Tibial artery (tissue), 4 donors: ENCODE data around the gene RPRD1B.

ENCODE experiments used
- DNase-seq, 2 donors: peaks; one replicate each; pipeline ENCODE4 v3.0.0-alpha.2; 2019
- H3K27ac ChIP-seq, 2 donors: fragments of 200-600 bp; sonication (generic) in 1 of 2; 1 replicate in 1 of 2; 2 replicates in 1 of 2; pipeline ENCODE4 v1.5.1; 2018 to 2019; ENCODE audit warnings: mild to moderate bottlenecking in 1 of 2
- H3K27me3 ChIP-seq, 2 donors: fragments of 200-600 bp; sonication (generic) in 1 of 2; one replicate each; pipeline versions ENCODE4 v1.5.1 to v1.6.0; 2016 to 2019
- H3K36me3 ChIP-seq, 3 donors: fragments of 200-600 bp; sonication (generic) in 2 of 3; one replicate each; pipeline ENCODE4 v1.5.1; 2016 to 2019; ENCODE audit warnings: mild to moderate bottlenecking in 2 of 3
- H3K4me1 ChIP-seq, 4 donors: fragments of 200-600 bp; sonication (generic) in 2 of 4; 1 replicate in 3 of 4; 2 replicates in 1 of 4; pipeline ENCODE4 v1.5.1; 2016 to 2019
- H3K4me3 ChIP-seq, 2 donors: fragments of 200-600 bp; sonication (generic) in 1 of 2; 1 replicate in 1 of 2; 2 replicates in 1 of 2; pipeline ENCODE4 v1.5.1; 2018 to 2019; ENCODE audit warnings: mild to moderate bottlenecking in 2 of 2
- H3K9me3 ChIP-seq, 3 donors: fragments of 200-600 bp; sonication (generic) in 1 of 3; one replicate each; pipeline ENCODE4 v1.5.1; 2016 to 2019
- intact Hi-C: fragments of 100-400 bp; cut with DNase I; formaldehyde crosslinking; loops from one replicate; pipeline ENCODE4 v1.15.0; 2023; ENCODE audit warnings: low total_unique reads
- TF ChIP-seq, protein P1 (sequence below), 2 experiments: fragments of 200-600 bp in 1 of 2; fragments of 450-650 bp in 1 of 2; IDR thresholded peaks; one replicate each; pipeline ENCODE4 v1.5.1; 2017 to 2019; ENCODE audit warnings: antibody characterized with exemption in 2 of 2, mild to moderate bottlenecking in 1 of 2, moderate library complexity in 1 of 2

RPRD1B gene

DNA sequence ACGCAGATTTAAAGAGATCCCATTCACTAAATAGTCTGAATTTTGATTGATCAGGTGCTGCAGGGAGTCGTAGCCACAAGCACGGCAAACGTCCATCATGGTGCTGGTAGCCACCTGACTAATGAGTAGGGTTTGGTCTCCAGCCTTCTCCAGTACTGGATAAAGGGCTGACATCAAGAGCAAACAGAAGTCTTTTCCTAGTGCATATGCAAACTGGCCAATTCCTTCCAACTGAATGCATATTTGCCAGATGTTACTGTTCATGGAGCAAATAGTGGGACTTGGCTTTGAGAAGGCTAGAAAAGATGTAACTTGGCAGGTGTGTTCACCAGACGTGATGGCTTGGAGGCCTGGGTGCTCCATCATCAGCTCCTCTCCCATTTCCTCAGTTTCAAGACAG lies 21.9 kb upstream of the RPRD1B start:
- DNase-seq = no peak
- intact Hi-C loops = no loop called here
- Histone ChIP-seq H3K27ac (no peak overlapping the region), H3K4me3 (no peak overlapping the region), H3K27me3 (no peaks in the 10 kb centered on the region), H3K36me3 (peaks cover 21 to 54% (median 34%) of the 10 kb centered on the region in 3 donors), H3K9me3 (no peaks in the 10 kb centered on the region), H3K4me1 (no peaks in the 10 kb centered on the region)
- TF ChIP-seq, protein P1, sequence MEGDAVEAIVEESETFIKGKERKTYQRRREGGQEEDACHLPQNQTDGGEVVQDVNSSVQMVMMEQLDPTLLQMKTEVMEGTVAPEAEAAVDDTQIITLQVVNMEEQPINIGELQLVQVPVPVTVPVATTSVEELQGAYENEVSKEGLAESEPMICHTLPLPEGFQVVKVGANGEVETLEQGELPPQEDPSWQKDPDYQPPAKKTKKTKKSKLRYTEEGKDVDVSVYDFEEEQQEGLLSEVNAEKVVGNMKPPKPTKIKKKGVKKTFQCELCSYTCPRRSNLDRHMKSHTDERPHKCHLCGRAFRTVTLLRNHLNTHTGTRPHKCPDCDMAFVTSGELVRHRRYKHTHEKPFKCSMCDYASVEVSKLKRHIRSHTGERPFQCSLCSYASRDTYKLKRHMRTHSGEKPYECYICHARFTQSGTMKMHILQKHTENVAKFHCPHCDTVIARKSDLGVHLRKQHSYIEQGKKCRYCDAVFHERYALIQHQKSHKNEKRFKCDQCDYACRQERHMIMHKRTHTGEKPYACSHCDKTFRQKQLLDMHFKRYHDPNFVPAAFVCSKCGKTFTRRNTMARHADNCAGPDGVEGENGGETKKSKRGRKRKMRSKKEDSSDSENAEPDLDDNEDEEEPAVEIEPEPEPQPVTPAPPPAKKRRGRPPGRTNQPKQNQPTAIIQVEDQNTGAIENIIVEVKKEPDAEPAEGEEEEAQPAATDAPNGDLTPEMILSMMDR (IDR thresholded peaks at IDR 0.05) = no peak

- Histone ChIP-seq H3K9me3 (no peaks in the 10 kb centered on the region), H3K4me1 (no peaks in the 10 kb centered on the region), H3K27me3 (no peaks in the 10 kb centered on the region), H3K4me3 (no peak overlapping the region), H3K27ac (no peak overlapping the region), H3K36me3 (peaks cover 26 to 60% (median 40%) of the 10 kb centered on the region in 3 donors)
- intact Hi-C loops = no loop called here
- TF ChIP-seq, protein P1 (IDR thresholded peaks at IDR 0.05) = no peak
- no peak for DNase-seq
Measured at GRCh38 chr20:38012332-38012731, 21.2 kb upstream of the RPRD1B start.

DNA sequence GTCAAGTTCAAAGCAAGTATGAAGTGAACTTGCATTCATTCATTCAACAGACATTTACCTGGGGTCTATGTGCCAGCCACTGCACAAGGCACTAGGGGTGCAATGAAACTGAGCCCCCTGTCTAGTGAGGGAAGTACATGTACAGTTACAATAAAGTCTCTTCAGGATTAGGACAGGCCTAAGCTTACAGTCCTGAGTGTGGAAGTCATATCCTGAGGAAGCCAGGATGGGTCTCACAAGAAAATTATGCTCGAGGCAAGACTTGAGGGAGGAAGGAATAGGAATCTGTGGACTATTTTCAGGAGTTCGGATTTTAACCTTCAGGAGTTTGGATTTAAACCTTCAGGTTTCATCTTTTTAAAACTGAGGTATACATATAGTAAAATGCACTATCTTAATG lies 19.7 kb upstream of the RPRD1B start:
- intact Hi-C loops = no loop called here
- Histone ChIP-seq H3K9me3 (peaks cover 0 to 14% (median 5%) of the 10 kb centered on the region in 3 donors), H3K36me3 (peaks cover 41 to 75% (median 56%) of the 10 kb centered on the region in 3 donors), H3K4me1 (no peaks in the 10 kb centered on the region), H3K27me3 (no peaks in the 10 kb centered on the region), H3K4me3 (no peak overlapping the region), H3K27ac (no peak overlapping the region)
- TF ChIP-seq, protein P1 (IDR thresholded peaks at IDR 0.05) = no peak
- DNase-seq = no peak

GRCh38 chr20:38017959-38018358 lies 15.6 kb upstream of the RPRD1B start:
- Histone ChIP-seq H3K27ac (no peak overlapping the region), H3K9me3 (peaks cover 0 to 14% (median 5%) of the 10 kb centered on the region in 3 donors), H3K4me3 (no peak overlapping the region), H3K27me3 (no peaks in the 10 kb centered on the region), H3K36me3 (peaks cover 30 to 44% (median 35%) of the 10 kb centered on the region in 3 donors), H3K4me1 (no peaks in the 10 kb centered on the region)
- TF ChIP-seq, protein P1 (IDR thresholded peaks at IDR 0.05) = no peak
- intact Hi-C loops = no loop called here
- DNase-seq = no peak

DNA sequence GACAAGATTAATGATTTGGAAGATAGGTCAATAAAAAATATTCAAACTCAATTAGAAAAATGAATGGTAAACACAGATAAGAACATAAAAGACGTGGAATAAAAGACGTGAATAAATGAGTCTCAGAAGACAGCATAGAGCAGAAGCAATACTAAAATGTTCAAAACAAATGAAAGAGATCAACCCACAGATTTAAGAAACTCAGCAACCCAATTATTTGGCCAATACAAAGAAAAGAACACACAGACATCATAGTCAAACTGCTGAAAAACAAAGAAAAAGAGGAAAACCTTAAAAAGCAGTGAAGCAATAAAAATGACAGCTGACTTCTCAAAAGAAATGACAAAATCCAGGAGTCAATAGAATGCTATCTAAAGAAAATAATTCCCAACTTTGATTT lies 15.2 kb upstream of the RPRD1B start:
- TF ChIP-seq, protein P1 (IDR thresholded peaks at IDR 0.05) = no peak
- H3K36me3 ChIP-seq = peaks cover 26 to 40% (median 31%) of the 10 kb centered on the region in 3 donors
- H3K9me3 ChIP-seq = peaks cover 0 to 14% (median 5%) of the 10 kb centered on the region in 3 donors
- no peak overlapping the region for H3K27ac ChIP-seq
- no peaks in the 10 kb centered on the region for H3K4me1 ChIP-seq
- intact Hi-C loops = no loop called here
- no peak overlapping the region for H3K4me3 ChIP-seq
- DNase-seq = no peak
- H3K27me3 ChIP-seq = no peaks in the 10 kb centered on the region
